ENCODE results near the gene RGS7BP.

DNA sequence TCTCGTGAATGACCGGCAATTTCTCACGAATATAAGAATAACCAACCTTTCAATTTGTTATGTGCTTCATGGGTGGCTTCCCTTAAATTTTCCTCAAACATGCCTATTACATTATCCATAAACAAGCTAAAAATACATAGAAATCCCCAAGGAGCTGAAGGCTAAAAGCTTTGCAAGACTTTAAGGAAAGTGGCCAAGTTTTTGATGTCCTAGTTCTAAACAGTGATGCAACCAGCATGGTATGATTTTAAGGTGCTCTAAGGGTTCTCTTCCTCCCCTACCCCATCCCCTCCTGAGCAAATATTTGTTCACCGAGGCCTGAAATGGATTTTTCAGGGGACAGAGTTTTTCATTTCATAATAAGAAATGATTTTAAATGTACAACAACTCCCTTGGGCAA, 79.8 kb downstream of the RGS7BP start:
- TF ChIP-seq, protein P1, sequence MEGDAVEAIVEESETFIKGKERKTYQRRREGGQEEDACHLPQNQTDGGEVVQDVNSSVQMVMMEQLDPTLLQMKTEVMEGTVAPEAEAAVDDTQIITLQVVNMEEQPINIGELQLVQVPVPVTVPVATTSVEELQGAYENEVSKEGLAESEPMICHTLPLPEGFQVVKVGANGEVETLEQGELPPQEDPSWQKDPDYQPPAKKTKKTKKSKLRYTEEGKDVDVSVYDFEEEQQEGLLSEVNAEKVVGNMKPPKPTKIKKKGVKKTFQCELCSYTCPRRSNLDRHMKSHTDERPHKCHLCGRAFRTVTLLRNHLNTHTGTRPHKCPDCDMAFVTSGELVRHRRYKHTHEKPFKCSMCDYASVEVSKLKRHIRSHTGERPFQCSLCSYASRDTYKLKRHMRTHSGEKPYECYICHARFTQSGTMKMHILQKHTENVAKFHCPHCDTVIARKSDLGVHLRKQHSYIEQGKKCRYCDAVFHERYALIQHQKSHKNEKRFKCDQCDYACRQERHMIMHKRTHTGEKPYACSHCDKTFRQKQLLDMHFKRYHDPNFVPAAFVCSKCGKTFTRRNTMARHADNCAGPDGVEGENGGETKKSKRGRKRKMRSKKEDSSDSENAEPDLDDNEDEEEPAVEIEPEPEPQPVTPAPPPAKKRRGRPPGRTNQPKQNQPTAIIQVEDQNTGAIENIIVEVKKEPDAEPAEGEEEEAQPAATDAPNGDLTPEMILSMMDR (IDR thresholded peaks at IDR 0.05): no peak
- no peak for TF ChIP-seq POLR2A (IDR thresholded peaks at IDR 0.05)

Measured in vagina (tissue), 2 donors.